Left ventricle myocardium inferior (tissue), 1 donor: ENCODE data around the gene ARHGEF17. TPM values are rescaled to one million over a fixed set of nuclear protein-coding genes. Genes with fewer than 3 reads are reported as not detected.

ENCODE experiments used
- DNase-seq: peaks from one replicate; pipeline ENCODE4 v3.0.0-alpha.2; 2020
- H3K27ac ChIP-seq: fragments of 200-600 bp; replicated peaks from 2 replicates; pipeline ENCODE4 v1.8.0; 2021
- H3K27me3 ChIP-seq: fragments of 200-600 bp; 2 replicates; pipeline ENCODE4 v1.8.0; 2021; ENCODE audit warnings: low read depth
- H3K36me3 ChIP-seq: fragments of 200-600 bp; 2 replicates; pipeline ENCODE4 v1.8.0; 2021
- H3K4me1 ChIP-seq: fragments of 200-600 bp; 2 replicates; pipeline ENCODE4 v1.8.0; 2021
- H3K4me3 ChIP-seq: fragments of 200-600 bp; 2 replicates; pipeline ENCODE4 v1.8.0; 2021; ENCODE audit warnings: mild to moderate bottlenecking, moderate library complexity
- H3K9me3 ChIP-seq: fragments of 200-600 bp; replicated peaks from 2 replicates; pipeline ENCODE4 v1.8.0; 2021
- intact Hi-C: fragments of 100-400 bp; cut with micrococcal nuclease; formaldehyde crosslinking; loops from one replicate; pipeline ENCODE4 v1.11.0; 2022
- total RNA-seq: library from RNA; stranded (reverse); fragmentation: NEBNext Ultra II Directional; extraction: Animal tissue kit (Norgen Biotek cat#: 25700); gene quantifications from one replicate; pipeline ENCODE4 v1.2.1, GENCODE V29; 2021
- TF ChIP-seq, protein P1 (sequence below): fragments of 200-600 bp; IDR thresholded peaks from 2 replicates; pipeline ENCODE4 v1.8.0; 2021; ENCODE audit warnings: antibody characterized with exemption, mild to moderate bottlenecking, borderline replicate concordance
- donor health status: DM: no; HTN: yes; CAD: no; lungs with severe emphysema.

ARHGEF17 gene
- total RNA-seq, 1 donor from 2014 or later = 53.1 TPM

DNA sequence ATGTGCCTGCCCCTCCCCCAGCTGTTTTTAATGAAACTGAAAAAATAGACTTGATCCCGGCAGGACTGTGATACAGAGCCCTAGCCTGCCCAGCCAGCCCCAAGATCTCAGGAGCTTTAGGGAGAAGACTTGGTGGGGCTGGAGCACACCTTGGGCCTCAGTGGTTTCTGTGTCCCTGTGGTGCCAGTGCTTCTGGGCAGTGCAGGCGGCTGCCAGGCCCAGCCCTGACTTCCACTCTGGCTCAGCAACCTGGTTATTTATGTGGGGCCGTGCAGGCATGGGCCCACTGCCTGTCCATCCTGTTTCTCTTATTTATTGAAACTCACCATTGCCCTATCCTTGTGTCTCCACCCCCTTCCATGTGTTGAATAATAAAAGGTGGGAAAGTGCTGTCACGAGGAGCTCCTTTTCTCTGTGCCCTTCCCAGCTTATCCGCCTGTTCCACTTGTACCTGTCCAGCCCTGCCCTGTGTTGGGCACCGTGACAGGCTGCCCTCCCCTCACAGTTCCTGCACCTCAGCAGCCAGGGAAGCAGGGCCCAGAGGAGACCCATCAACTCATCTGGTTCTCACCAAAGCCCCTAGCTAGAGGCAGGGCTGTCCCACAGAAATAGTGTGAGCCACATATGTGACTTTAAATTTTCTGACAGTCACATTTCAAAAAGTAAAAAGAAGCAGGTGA lies 88.3 kb downstream of the ARHGEF17 start:
- intact Hi-C loops = no loop called here
- TF ChIP-seq, protein P1, sequence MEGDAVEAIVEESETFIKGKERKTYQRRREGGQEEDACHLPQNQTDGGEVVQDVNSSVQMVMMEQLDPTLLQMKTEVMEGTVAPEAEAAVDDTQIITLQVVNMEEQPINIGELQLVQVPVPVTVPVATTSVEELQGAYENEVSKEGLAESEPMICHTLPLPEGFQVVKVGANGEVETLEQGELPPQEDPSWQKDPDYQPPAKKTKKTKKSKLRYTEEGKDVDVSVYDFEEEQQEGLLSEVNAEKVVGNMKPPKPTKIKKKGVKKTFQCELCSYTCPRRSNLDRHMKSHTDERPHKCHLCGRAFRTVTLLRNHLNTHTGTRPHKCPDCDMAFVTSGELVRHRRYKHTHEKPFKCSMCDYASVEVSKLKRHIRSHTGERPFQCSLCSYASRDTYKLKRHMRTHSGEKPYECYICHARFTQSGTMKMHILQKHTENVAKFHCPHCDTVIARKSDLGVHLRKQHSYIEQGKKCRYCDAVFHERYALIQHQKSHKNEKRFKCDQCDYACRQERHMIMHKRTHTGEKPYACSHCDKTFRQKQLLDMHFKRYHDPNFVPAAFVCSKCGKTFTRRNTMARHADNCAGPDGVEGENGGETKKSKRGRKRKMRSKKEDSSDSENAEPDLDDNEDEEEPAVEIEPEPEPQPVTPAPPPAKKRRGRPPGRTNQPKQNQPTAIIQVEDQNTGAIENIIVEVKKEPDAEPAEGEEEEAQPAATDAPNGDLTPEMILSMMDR = no peak
- DNase-seq = no peak
- H3K27ac ChIP-seq = no peak overlapping the region
- no peak overlapping the region for H3K4me3 ChIP-seq
- no peaks in the 10 kb centered on the region for H3K36me3 ChIP-seq
- H3K9me3 ChIP-seq = no peaks in the 10 kb centered on the region
- H3K27me3 ChIP-seq = no peaks in the 10 kb centered on the region
- H3K4me1 ChIP-seq = peaks cover 33% of the 10 kb centered on the region

DNA sequence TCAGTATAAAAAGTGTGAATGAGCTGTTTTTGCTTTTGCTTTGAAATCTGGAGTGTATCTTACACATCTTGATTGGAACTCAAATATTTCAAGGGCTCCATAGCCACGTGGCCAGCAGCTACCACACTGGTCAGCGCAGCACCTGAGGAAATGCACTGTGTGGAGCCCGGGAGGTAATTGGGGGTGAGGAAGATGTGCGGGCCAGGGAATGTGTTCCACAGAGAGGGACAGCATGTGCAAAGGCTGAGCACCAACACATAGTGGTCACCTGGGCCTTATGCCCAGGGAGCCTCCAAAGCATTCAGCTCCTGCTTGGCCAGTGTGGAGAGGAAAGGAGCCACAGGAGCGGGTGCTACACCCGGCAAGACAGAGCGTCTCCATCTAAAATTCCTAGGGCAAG lies 88.9 kb downstream of the ARHGEF17 start:
- Histone ChIP-seq H3K27ac (no peak overlapping the region), H3K36me3 (no peaks in the 10 kb centered on the region), H3K27me3 (no peaks in the 10 kb centered on the region), H3K4me3 (no peak overlapping the region), H3K9me3 (no peaks in the 10 kb centered on the region), H3K4me1 (peaks cover 33% of the 10 kb centered on the region)
- TF ChIP-seq, protein P1 = no peak
- intact Hi-C loops = no loop called here
- DNase-seq = no peak

DNA sequence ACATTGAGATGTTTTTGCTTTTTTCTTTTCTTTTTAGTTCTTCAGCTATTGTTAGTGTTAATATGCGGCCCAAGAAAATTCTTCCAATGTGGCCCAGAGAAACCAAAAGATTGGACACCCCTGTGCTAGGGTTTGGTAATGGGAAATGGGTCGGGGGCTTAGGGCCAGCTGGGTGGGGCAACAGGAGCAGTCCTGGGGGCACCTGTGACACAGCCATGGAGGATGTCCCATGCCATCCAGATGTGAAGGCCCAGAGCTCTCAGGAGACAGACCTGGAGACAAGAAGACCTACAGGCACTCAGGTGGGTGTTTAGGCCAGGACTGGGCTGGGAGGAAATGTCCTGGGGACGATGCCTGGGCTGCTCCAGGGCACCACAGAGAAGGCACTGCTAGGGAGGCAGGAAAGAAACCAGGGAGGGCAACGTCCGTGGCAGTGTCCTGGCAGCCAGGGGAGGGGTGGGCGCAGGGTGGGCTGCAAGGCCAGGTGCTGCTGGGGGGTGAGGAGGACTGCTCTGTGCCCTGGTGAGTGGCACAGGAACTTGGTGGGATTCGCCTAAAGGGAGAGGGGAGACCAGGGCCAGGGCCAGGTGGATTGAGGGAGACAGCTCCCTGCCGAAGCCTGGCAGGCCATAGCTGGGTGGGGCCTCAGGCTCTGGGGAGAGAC lies 89.5 kb downstream of the ARHGEF17 start:
- intact Hi-C loops = no loop called here

DNA sequence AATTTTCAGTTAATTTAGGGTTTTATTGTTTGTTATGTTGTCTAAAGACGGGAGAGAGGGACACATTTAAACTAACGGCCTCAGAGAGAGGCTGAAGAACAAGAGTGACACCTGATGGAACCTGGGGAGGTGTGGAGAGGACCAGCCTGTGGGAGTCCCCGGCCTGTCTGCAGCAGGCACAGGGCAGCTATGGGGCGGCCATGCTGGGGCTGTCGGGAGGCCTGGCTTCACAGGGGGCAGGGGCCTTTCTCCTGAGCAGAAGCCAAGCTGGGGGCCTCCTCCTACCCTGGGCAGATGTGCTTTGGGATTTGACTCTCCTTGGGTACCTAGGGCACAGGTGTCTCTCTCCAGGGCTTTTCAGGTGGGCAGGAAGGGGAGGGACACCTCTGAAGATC lies 90.1 kb downstream of the ARHGEF17 start:
- intact Hi-C loops = no loop called here
- H3K27me3 ChIP-seq = no peaks in the 10 kb centered on the region
- DNase-seq = no peak

More for the DNA sequence above, 89.5 kb downstream of the ARHGEF17 start:
- Histone ChIP-seq H3K4me3 (no peak overlapping the region), H3K4me1 (peaks cover 33% of the 10 kb centered on the region), H3K36me3 (no peaks in the 10 kb centered on the region), H3K27me3 (no peaks in the 10 kb centered on the region), H3K9me3 (no peaks in the 10 kb centered on the region), H3K27ac (no peak overlapping the region)
- no peak for DNase-seq
- TF ChIP-seq, protein P1 = no peak

DNA sequence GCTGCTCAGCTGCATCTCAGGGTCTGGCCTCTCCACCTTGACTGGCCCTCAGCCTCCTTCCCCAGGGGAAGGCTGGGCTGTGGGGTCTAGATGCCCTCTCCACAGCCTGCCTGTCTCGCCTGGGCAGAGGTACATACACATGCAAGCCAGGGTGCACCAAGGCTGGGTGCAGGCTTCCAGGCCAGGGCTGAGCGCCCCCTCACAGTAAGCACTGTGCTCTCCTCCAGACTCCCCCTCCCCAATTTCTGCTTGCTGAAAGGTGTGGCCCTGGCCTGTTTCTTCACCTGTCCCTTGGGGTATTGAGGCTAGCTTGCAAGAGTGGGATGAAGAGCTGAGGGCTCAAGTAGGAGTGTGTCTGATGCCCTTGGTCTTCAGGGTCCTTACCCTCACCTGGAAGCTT lies 90.6 kb downstream of the ARHGEF17 start:
- no peak for DNase-seq
- Histone ChIP-seq H3K36me3 (no peaks in the 10 kb centered on the region), H3K27ac (peak overlapping the region; percentile 45), H3K9me3 (no peaks in the 10 kb centered on the region), H3K4me1 (peaks cover 27% of the 10 kb centered on the region), H3K4me3 (no peak overlapping the region), H3K27me3 (no peaks in the 10 kb centered on the region)
- intact Hi-C loops = no loop called here
- TF ChIP-seq, protein P1 = no peak

More for the DNA sequence above, 90.1 kb downstream of the ARHGEF17 start:
- no peaks in the 10 kb centered on the region for H3K36me3 ChIP-seq
- no peaks in the 10 kb centered on the region for H3K9me3 ChIP-seq
- TF ChIP-seq, protein P1 = no peak
- peaks cover 29% of the 10 kb centered on the region for H3K4me1 ChIP-seq
- no peak overlapping the region for H3K27ac ChIP-seq
- no peak overlapping the region for H3K4me3 ChIP-seq
